Lower leg skin (tissue), 4 donors: ENCODE results near the gene MAP4K3. TPM values are rescaled to one million over a fixed set of nuclear protein-coding genes. Genes with fewer than 3 reads are reported as not detected.

Experiments used
- DNase-seq, 2 donors: peaks; one replicate each; pipeline ENCODE4 v3.0.0-alpha.2; 2019; ENCODE audit warnings: low spot score in 2 of 2
- H3K4me3 ChIP-seq: fragments of 200-600 bp; sonication (generic); 2 replicates; pipeline ENCODE4 v1.5.1; 2017; ENCODE audit warnings: mild to moderate bottlenecking, low read depth; ENCODE audit not compliant: poor library complexity, severe bottlenecking
- CTCF ChIP-seq, 3 donors: fragments of 450-650 bp; IDR thresholded peaks; one replicate each; pipeline ENCODE4 v1.5.1; 2016; ENCODE audit warnings: antibody characterized with exemption in 3 of 3, mild to moderate bottlenecking in 3 of 3, moderate library complexity in 2 of 3
- POLR2A ChIP-seq, 2 donors: fragments of 450-650 bp; IDR thresholded peaks; one replicate each; pipeline ENCODE4 v1.6.1; 2016 to 2017; ENCODE audit warnings: antibody characterized with exemption in 2 of 2, mild to moderate bottlenecking in 1 of 2, moderate library complexity in 1 of 2
- WGBS, 2 donors: methylation state at CpG; one replicate each; pipeline ENCODE4 v1.1.5; 2018; 5-methylcytosine and 5-hydroxymethylcytosine counted together
- intact Hi-C: fragments of 100-400 bp; cut with DNase I; formaldehyde crosslinking; loops from one replicate; pipeline ENCODE4 v1.15.0; 2023; ENCODE audit warnings: low total_unique reads
- total RNA-seq, 4 donors: library from RNA; depleted of rRNA; stranded (reverse); fragments of >200 nt; gene quantifications; one replicate each; pipeline ENCODE4 v1.1.0, GENCODE V29; 2016

Gene MAP4K3
- total RNA-seq, 4 donors from 2014 or later: 43.1 to 68.8 (median 45.6) TPM

GRCh38 chr2:39470580-39470979 lies 33.5 kb upstream of the MAP4K3 start:
- DNase-seq: no peak
- WGBS, 2 donors: 92 to 93% methylated on average over 3 of the region's 3 CpGs
- H3K4me3 ChIP-seq: no peak overlapping the region
- intact Hi-C loops: no loop called here
- no peak for TF ChIP-seq CTCF (IDR thresholded peaks at IDR 0.05)
- TF ChIP-seq POLR2A (IDR thresholded peaks at IDR 0.05): no peak

- 42 to 45% methylated on average over 3 of the region's 3 CpGs for WGBS, 2 donors
- H3K4me3 ChIP-seq: no peak overlapping the region
- TF ChIP-seq CTCF (IDR thresholded peaks at IDR 0.05) (no peak), POLR2A (IDR thresholded peaks at IDR 0.05) (no peak)
- intact Hi-C loops: no loop called here
- no peak for DNase-seq
These were observed 32.7 kb upstream of the MAP4K3 start for GRCh38 chr2:39469807-39470206.

GRCh38 chr2:39468579-39469451 lies 31.7 kb upstream of the MAP4K3 start:
- intact Hi-C loops: no loop called here
- TF ChIP-seq POLR2A (IDR thresholded peaks at IDR 0.05): no peak
- TF ChIP-seq CTCF (IDR thresholded peaks at IDR 0.05): no peak
- WGBS, 2 donors: 73 to 80% methylated on average over 4 of the region's 4 CpGs
- DNase-seq: no peak
- no peak overlapping the region for H3K4me3 ChIP-seq

- intact Hi-C loops: no loop called here
- WGBS, 2 donors: 93 to 96% methylated on average over 6 of the region's 6 CpGs
- H3K4me3 ChIP-seq: no peak overlapping the region
- DNase-seq: no peak
- TF ChIP-seq POLR2A (IDR thresholded peaks at IDR 0.05): no peak
- no peak for TF ChIP-seq CTCF (IDR thresholded peaks at IDR 0.05)
These were observed 29.2 kb upstream of the MAP4K3 start for GRCh38 chr2:39466311-39466710.

- 31 to 36% methylated on average over 1 of the region's 1 CpG for WGBS, 2 donors
- intact Hi-C loops: no loop called here
- H3K4me3 ChIP-seq: no peak overlapping the region
These were observed 27.8 kb upstream of the MAP4K3 start for GRCh38 chr2:39464864-39465263.

More at GRCh38 chr2:39464864-39465263, 27.8 kb upstream of the MAP4K3 start:
- TF ChIP-seq POLR2A (IDR thresholded peaks at IDR 0.05) (no peak), CTCF (IDR thresholded peaks at IDR 0.05) (no peak)
- DNase-seq: no peak
